ENCODE results near the gene ADAT1. TPM values are rescaled to one million over a fixed set of nuclear protein-coding genes. Genes with fewer than 3 reads are reported as not detected.

Gene ADAT1
- total and polyA plus RNA-seq, 5 donors from 2014 or later: 40.1 to 98.7 (median 55.7) TPM

GRCh38 chr16:75584108-75584507 lies 39.0 kb downstream of the ADAT1 start:
- peak in 1 of 3 donors; percentile 7 for DNase-seq
- Mint-ChIP-seq H3K9me3 (no peaks in the 10 kb centered on the region), H3K27ac (peak overlapping the region in 2 of 3 donors; percentile 67 to 79), H3K4me1 (peaks cover 4 to 12% (median 6%) of the 10 kb centered on the region in 4 donors), H3K4me3 (no peak overlapping the region), H3K36me3 (peaks cover 14% of the 10 kb centered on the region), H3K27me3 (no peaks in the 10 kb centered on the region)
- Histone ChIP-seq H3K36me3 (ENCODE audit: control insufficient read depth, insufficient read depth, low read length) (peaks cover 16% of the 10 kb centered on the region), H3K27me3 (ENCODE audit: control insufficient read depth, insufficient read depth, low read length) (no peaks in the 10 kb centered on the region), H3K27ac (ENCODE audit: insufficient read depth, low read length, poor library complexity, severe bottlenecking) (no peak overlapping the region), H3K4me1 (ENCODE audit: control insufficient read depth, insufficient read depth, low read length, poor library complexity, severe bottlenecking) (no peaks in the 10 kb centered on the region), H3K9me3 (ENCODE audit: control insufficient read depth in 2 of 2, low read length in 2 of 2) (no peaks in the 10 kb centered on the region), H3K4me3 (ENCODE audit: low read depth, low read length) (no peak overlapping the region)
- ATAC-seq (ENCODE audit: low read depth in 2 of 2): no peak

DNA sequence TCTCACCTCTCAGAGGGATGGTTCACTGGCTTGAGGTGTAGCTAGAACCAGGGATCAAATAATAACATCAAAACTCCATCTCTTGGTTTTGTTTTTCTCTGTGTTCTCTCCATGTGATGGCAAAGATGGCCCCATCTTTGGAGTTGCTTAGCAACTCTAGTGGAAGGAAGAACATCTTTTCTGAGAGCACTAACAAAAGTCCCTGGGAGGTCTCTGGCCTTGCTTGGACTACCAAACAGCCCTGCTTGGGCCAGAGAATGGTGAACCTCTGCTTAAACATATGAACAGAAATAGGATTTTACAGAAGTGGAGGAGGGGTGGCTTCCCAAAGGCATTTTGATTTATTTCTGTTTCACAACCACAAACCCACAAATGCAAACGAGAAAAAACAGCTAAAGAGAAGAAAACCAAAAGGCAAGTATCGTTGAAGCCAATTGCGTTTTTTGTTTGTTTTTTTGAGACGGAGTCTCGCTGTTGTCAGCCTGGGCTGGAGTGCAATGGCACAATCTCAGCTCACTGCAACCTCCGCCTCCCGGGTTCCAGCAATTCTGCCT lies 43.7 kb downstream of the ADAT1 start:
- Histone ChIP-seq H3K27me3 (ENCODE audit: control insufficient read depth, insufficient read depth, low read length) (no peaks in the 10 kb centered on the region), H3K36me3 (ENCODE audit: control insufficient read depth, insufficient read depth, low read length) (peaks cover 51% of the 10 kb centered on the region), H3K9me3 (ENCODE audit: control insufficient read depth in 2 of 2, low read length in 2 of 2) (no peaks in the 10 kb centered on the region), H3K4me1 (ENCODE audit: control insufficient read depth, insufficient read depth, low read length, poor library complexity, severe bottlenecking) (no peaks in the 10 kb centered on the region), H3K4me3 (ENCODE audit: low read depth, low read length) (no peak overlapping the region), H3K27ac (ENCODE audit: insufficient read depth, low read length, poor library complexity, severe bottlenecking) (no peak overlapping the region)
- no peaks in the 10 kb centered on the region for H3K27me3 Mint-ChIP-seq
- H3K27ac Mint-ChIP-seq: no peak overlapping the region
- peaks cover 37% of the 10 kb centered on the region for H3K36me3 Mint-ChIP-seq
- ATAC-seq (ENCODE audit: low read depth in 2 of 2) (no peak), DNase-seq (no peak)
- H3K4me1 Mint-ChIP-seq: peaks cover 14 to 21% (median 17%) of the 10 kb centered on the region in 4 donors
- no peaks in the 10 kb centered on the region for H3K9me3 Mint-ChIP-seq
- H3K4me3 Mint-ChIP-seq: no peak overlapping the region

DNA sequence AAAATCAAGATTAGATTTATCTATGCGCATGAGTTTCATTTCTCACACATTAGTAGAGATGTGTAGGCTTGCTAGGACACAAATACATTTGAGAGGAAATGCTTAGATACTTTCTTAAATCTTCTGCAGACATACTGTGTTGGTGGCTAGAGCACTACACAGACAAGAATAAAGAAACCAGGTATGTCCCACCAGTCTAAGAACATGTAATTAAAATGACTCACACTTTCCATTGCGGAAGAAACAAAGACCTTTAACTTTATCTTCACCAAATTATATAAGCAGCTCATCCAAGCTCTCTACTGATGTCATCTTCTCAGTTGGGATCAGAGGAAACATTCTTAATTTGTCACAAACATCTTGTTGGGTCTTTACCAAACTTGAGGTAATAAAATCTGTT lies 44.4 kb downstream of the ADAT1 start:
- no peaks in the 10 kb centered on the region for H3K27me3 ChIP-seq (ENCODE audit: control insufficient read depth, insufficient read depth, low read length)
- H3K4me1 ChIP-seq (ENCODE audit: control insufficient read depth, insufficient read depth, low read length, poor library complexity, severe bottlenecking): no peaks in the 10 kb centered on the region
- H3K9me3 Mint-ChIP-seq: no peaks in the 10 kb centered on the region
- peaks cover 41% of the 10 kb centered on the region for H3K36me3 Mint-ChIP-seq
- H3K27me3 Mint-ChIP-seq: no peaks in the 10 kb centered on the region
- no peak overlapping the region for H3K4me3 Mint-ChIP-seq
- peak overlapping the region in 1 of 3 donors; percentile 48 for H3K27ac Mint-ChIP-seq
- peaks cover 13 to 25% (median 18%) of the 10 kb centered on the region in 4 donors for H3K4me1 Mint-ChIP-seq
- no peak overlapping the region for H3K4me3 ChIP-seq (ENCODE audit: low read depth, low read length)
- no peak for DNase-seq
- H3K36me3 ChIP-seq (ENCODE audit: control insufficient read depth, insufficient read depth, low read length): peaks cover 58% of the 10 kb centered on the region
- no peaks in the 10 kb centered on the region for H3K9me3 ChIP-seq (ENCODE audit: control insufficient read depth in 2 of 2, low read length in 2 of 2)
- no peak for ATAC-seq (ENCODE audit: low read depth in 2 of 2)
- no peak overlapping the region for H3K27ac ChIP-seq (ENCODE audit: insufficient read depth, low read length, poor library complexity, severe bottlenecking)

DNA sequence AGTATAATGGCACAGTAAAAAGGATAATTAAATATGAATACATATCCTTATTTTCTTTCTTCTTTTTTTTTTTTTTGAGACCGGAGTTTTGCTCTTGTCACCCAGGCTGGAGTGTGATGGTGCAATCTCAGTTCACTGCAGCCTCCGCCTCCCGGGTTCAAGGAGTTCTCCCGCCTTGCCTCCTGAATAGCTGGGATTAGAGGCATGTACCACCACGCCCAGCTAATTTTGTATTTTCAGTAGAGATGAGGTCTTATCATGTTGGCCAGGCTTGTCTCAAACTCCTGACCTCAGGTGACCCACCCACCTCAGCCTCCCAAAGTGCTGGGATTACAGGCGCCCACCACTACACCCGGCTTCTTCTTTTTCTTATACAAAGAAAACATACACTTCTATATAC lies 44.9 kb downstream of the ADAT1 start:
- Mint-ChIP-seq H3K4me1 (peaks cover 15 to 27% (median 22%) of the 10 kb centered on the region in 4 donors), H3K9me3 (no peaks in the 10 kb centered on the region), H3K36me3 (peaks cover 46% of the 10 kb centered on the region), H3K27me3 (no peaks in the 10 kb centered on the region), H3K4me3 (no peak overlapping the region), H3K27ac (peak overlapping the region in 1 of 3 donors; percentile 48)
- Histone ChIP-seq H3K27me3 (ENCODE audit: control insufficient read depth, insufficient read depth, low read length) (no peaks in the 10 kb centered on the region), H3K4me1 (ENCODE audit: control insufficient read depth, insufficient read depth, low read length, poor library complexity, severe bottlenecking) (no peaks in the 10 kb centered on the region), H3K4me3 (ENCODE audit: low read depth, low read length) (no peak overlapping the region), H3K9me3 (ENCODE audit: control insufficient read depth in 2 of 2, low read length in 2 of 2) (no peaks in the 10 kb centered on the region), H3K36me3 (ENCODE audit: control insufficient read depth, insufficient read depth, low read length) (peaks cover 63% of the 10 kb centered on the region), H3K27ac (ENCODE audit: insufficient read depth, low read length, poor library complexity, severe bottlenecking) (no peak overlapping the region)
- ATAC-seq (ENCODE audit: low read depth in 2 of 2): no peak
- no peak for DNase-seq

GRCh38 chr16:75576384-75576811 lies 46.7 kb downstream of the ADAT1 start:
- no peaks in the 10 kb centered on the region for H3K4me1 ChIP-seq (ENCODE audit: control insufficient read depth, insufficient read depth, low read length, poor library complexity, severe bottlenecking)
- no peak for ATAC-seq (ENCODE audit: low read depth in 2 of 2)
- Mint-ChIP-seq H3K27ac (no peak overlapping the region), H3K36me3 (peaks cover 53% of the 10 kb centered on the region), H3K4me1 (peaks cover 20 to 37% (median 30%) of the 10 kb centered on the region in 4 donors), H3K4me3 (no peak overlapping the region), H3K27me3 (no peaks in the 10 kb centered on the region), H3K9me3 (no peaks in the 10 kb centered on the region)
- H3K36me3 ChIP-seq (ENCODE audit: control insufficient read depth, insufficient read depth, low read length): peaks cover 80% of the 10 kb centered on the region
- no peaks in the 10 kb centered on the region for H3K27me3 ChIP-seq (ENCODE audit: control insufficient read depth, insufficient read depth, low read length)
- H3K9me3 ChIP-seq (ENCODE audit: control insufficient read depth in 2 of 2, low read length in 2 of 2): no peaks in the 10 kb centered on the region
- no peak for DNase-seq
- no peak overlapping the region for H3K27ac ChIP-seq (ENCODE audit: insufficient read depth, low read length, poor library complexity, severe bottlenecking)
- no peak overlapping the region for H3K4me3 ChIP-seq (ENCODE audit: low read depth, low read length)

- H3K36me3 Mint-ChIP-seq: peaks cover 57% of the 10 kb centered on the region
- Histone ChIP-seq H3K4me1 (ENCODE audit: control insufficient read depth, insufficient read depth, low read length, poor library complexity, severe bottlenecking) (no peaks in the 10 kb centered on the region), H3K27me3 (ENCODE audit: control insufficient read depth, insufficient read depth, low read length) (no peaks in the 10 kb centered on the region), H3K4me3 (ENCODE audit: low read depth, low read length) (no peak overlapping the region), H3K27ac (ENCODE audit: insufficient read depth, low read length, poor library complexity, severe bottlenecking) (no peak overlapping the region), H3K9me3 (ENCODE audit: control insufficient read depth in 2 of 2, low read length in 2 of 2) (no peaks in the 10 kb centered on the region), H3K36me3 (ENCODE audit: control insufficient read depth, insufficient read depth, low read length) (peaks cover 85% of the 10 kb centered on the region)
- ATAC-seq (ENCODE audit: low read depth in 2 of 2) (no peak), DNase-seq (no peak)
- peak overlapping the region in 1 of 3 donors; percentile 20 for H3K27ac Mint-ChIP-seq
- H3K4me3 Mint-ChIP-seq: no peak overlapping the region
- H3K9me3 Mint-ChIP-seq: no peaks in the 10 kb centered on the region
- H3K27me3 Mint-ChIP-seq: no peaks in the 10 kb centered on the region
- H3K4me1 Mint-ChIP-seq: peaks cover 20 to 41% (median 30%) of the 10 kb centered on the region in 4 donors
Observed at GRCh38 chr16:75575958-75576357, 47.1 kb downstream of the ADAT1 start.

- H3K4me3 Mint-ChIP-seq: no peak overlapping the region
- Histone ChIP-seq H3K36me3 (ENCODE audit: control insufficient read depth, insufficient read depth, low read length) (peaks cover 91% of the 10 kb centered on the region), H3K9me3 (ENCODE audit: control insufficient read depth in 2 of 2, low read length in 2 of 2) (no peaks in the 10 kb centered on the region), H3K4me1 (ENCODE audit: control insufficient read depth, insufficient read depth, low read length, poor library complexity, severe bottlenecking) (peaks cover 8% of the 10 kb centered on the region), H3K27me3 (ENCODE audit: control insufficient read depth, insufficient read depth, low read length) (no peaks in the 10 kb centered on the region), H3K27ac (ENCODE audit: insufficient read depth, low read length, poor library complexity, severe bottlenecking) (no peak overlapping the region), H3K4me3 (ENCODE audit: low read depth, low read length) (no peak overlapping the region)
- no peaks in the 10 kb centered on the region for H3K27me3 Mint-ChIP-seq
- H3K4me1 Mint-ChIP-seq: peaks cover 23 to 55% (median 38%) of the 10 kb centered on the region in 4 donors
- no peak for DNase-seq
- no peaks in the 10 kb centered on the region for H3K9me3 Mint-ChIP-seq
- H3K36me3 Mint-ChIP-seq: peaks cover 61% of the 10 kb centered on the region
- H3K27ac Mint-ChIP-seq: peak overlapping the region in 2 of 3 donors; percentile 64 to 68
- no peak for ATAC-seq (ENCODE audit: low read depth in 2 of 2)
Observed at GRCh38 chr16:75573955-75574354, 49.1 kb downstream of the ADAT1 start.

- Mint-ChIP-seq H3K27me3 (no peaks in the 10 kb centered on the region), H3K4me3 (no peak overlapping the region), H3K27ac (peak overlapping the region in 2 of 3 donors; percentile 23 to 64), H3K9me3 (no peaks in the 10 kb centered on the region), H3K36me3 (peaks cover 53% of the 10 kb centered on the region), H3K4me1 (peaks cover 19 to 64% (median 40%) of the 10 kb centered on the region in 4 donors)
- peaks cover 14% of the 10 kb centered on the region for H3K4me1 ChIP-seq (ENCODE audit: control insufficient read depth, insufficient read depth, low read length, poor library complexity, severe bottlenecking)
- H3K9me3 ChIP-seq (ENCODE audit: control insufficient read depth in 2 of 2, low read length in 2 of 2): no peaks in the 10 kb centered on the region
- DNase-seq: no peak
- no peak overlapping the region for H3K27ac ChIP-seq (ENCODE audit: insufficient read depth, low read length, poor library complexity, severe bottlenecking)
- no peaks in the 10 kb centered on the region for H3K27me3 ChIP-seq (ENCODE audit: control insufficient read depth, insufficient read depth, low read length)
- no peak overlapping the region for H3K4me3 ChIP-seq (ENCODE audit: low read depth, low read length)
- no peak for ATAC-seq (ENCODE audit: low read depth in 2 of 2)
- H3K36me3 ChIP-seq (ENCODE audit: control insufficient read depth, insufficient read depth, low read length): peaks cover 91% of the 10 kb centered on the region
Observed at GRCh38 chr16:75572864-75573542, 50.1 kb downstream of the ADAT1 start.

Data from CD4-positive, CD25-positive, alpha-beta regulatory T cell (primary cell).